H9 (cell line): ENCODE data around the gene GATA6. TPM values are rescaled to one million over a fixed set of nuclear protein-coding genes. Genes with fewer than 3 reads are reported as not detected.

ENCODE experiments used
- DNase-seq: peaks from one replicate; pipeline ENCODE4 v3.0.0-alpha.2; 2017
- H2AFZ ChIP-seq: one replicate; pipeline ENCODE4 v1.6.1; 2013; ENCODE audit warnings: mild to moderate bottlenecking, low read length, control low read depth, moderate library complexity
- H2AK5ac ChIP-seq: 2 replicates; pipeline ENCODE4 v1.6.1; 2013; ENCODE audit warnings: low read length, control low read depth, mixed read lengths; ENCODE audit not compliant: insufficient read length
- H2BK120ac ChIP-seq: one replicate; pipeline ENCODE4 v1.6.1; 2013; ENCODE audit warnings: low read depth, mild to moderate bottlenecking, low read length, control low read depth, inconsistent platforms; ENCODE audit not compliant: poor library complexity, severe bottlenecking
- H2BK12ac ChIP-seq: 2 replicates; pipeline ENCODE4 v1.6.1; 2013; ENCODE audit warnings: low read length, control low read depth, mixed read lengths, low read depth; ENCODE audit not compliant: insufficient read length
- H2BK15ac ChIP-seq: 2 replicates; pipeline ENCODE4 v1.6.1; 2013; ENCODE audit warnings: low read depth, low read length, control low read depth
- H2BK20ac ChIP-seq: one replicate; pipeline ENCODE4 v1.6.1; 2013; ENCODE audit warnings: low read depth, mild to moderate bottlenecking, low read length, control low read depth, inconsistent platforms; ENCODE audit not compliant: poor library complexity, severe bottlenecking
- H2BK5ac ChIP-seq: 2 replicates; pipeline ENCODE4 v1.6.1; 2013; ENCODE audit warnings: low read length, control low read depth, mixed read lengths; ENCODE audit not compliant: insufficient read length
- H3K14ac ChIP-seq: 2 replicates; pipeline ENCODE4 v1.6.1; 2013; ENCODE audit warnings: low read length, control low read depth; ENCODE audit not compliant: insufficient read depth
- H3K18ac ChIP-seq: 2 replicates; pipeline ENCODE4 v1.6.1; 2013; ENCODE audit warnings: low read depth, mild to moderate bottlenecking, mixed read lengths, low read length, control low read depth; ENCODE audit not compliant: insufficient read length
- H3K23ac ChIP-seq: 2 replicates; pipeline ENCODE4 v1.6.1; 2013; ENCODE audit warnings: low read length, control low read depth, mixed read lengths, low read depth; ENCODE audit not compliant: insufficient read length
- H3K23me2 ChIP-seq: 2 replicates; pipeline ENCODE4 v1.6.1; 2013; ENCODE audit warnings: low read depth, mild to moderate bottlenecking, mixed read lengths, low read length, control low read depth; ENCODE audit not compliant: insufficient read length, poor library complexity, severe bottlenecking
- H3K27ac ChIP-seq: 2 replicates; pipeline ENCODE4 v1.5.1; 2013; ENCODE audit warnings: low read length, control low read depth, mixed read lengths, low read depth; ENCODE audit not compliant: insufficient read length
- H3K27me3 ChIP-seq: 2 replicates; pipeline ENCODE4 v1.6.1; 2013; ENCODE audit warnings: low read length, control low read depth, inconsistent platforms; ENCODE audit not compliant: insufficient read depth
- H3K4ac ChIP-seq: 2 replicates; pipeline ENCODE4 v1.6.1; 2013; ENCODE audit warnings: low read depth, mild to moderate bottlenecking, control low read depth, inconsistent platforms, low read length, moderate library complexity
- H3K4me1 ChIP-seq: 2 replicates; pipeline ENCODE4 v1.6.1; 2013; ENCODE audit warnings: low read length, control low read depth, inconsistent platforms; ENCODE audit not compliant: insufficient read depth
- H3K4me2 ChIP-seq: 2 replicates; pipeline ENCODE4 v1.6.1; 2013; ENCODE audit warnings: low read length, control low read depth, mixed read lengths; ENCODE audit not compliant: insufficient read length, insufficient read depth
- H3K56ac ChIP-seq: 2 replicates; pipeline ENCODE4 v1.6.1; 2013; ENCODE audit warnings: low read depth, mild to moderate bottlenecking, mixed read lengths, low read length, control low read depth; ENCODE audit not compliant: insufficient read length
- H3K79me1 ChIP-seq: 2 replicates; pipeline ENCODE4 v1.6.1; 2013; ENCODE audit warnings: low read depth, mild to moderate bottlenecking, moderate library complexity, low read length, control low read depth, inconsistent platforms; ENCODE audit not compliant: insufficient read depth, poor library complexity, severe bottlenecking
- H3K79me2 ChIP-seq: 2 replicates; pipeline ENCODE4 v1.6.1; 2013; ENCODE audit warnings: low read length, control low read depth, inconsistent platforms; ENCODE audit not compliant: insufficient read depth
- H3K9ac ChIP-seq: 2 replicates; pipeline ENCODE4 v1.6.1; 2013; ENCODE audit warnings: low read length, control low read depth, mixed read lengths; ENCODE audit not compliant: insufficient read length; ENCODE audit errors: extremely low read depth
- H3K9me3 ChIP-seq: one replicate; pipeline ENCODE4 v1.6.1; 2013; ENCODE audit warnings: low read depth, low read length, inconsistent platforms; ENCODE audit not compliant: control insufficient read depth
- H3T11ph ChIP-seq: one replicate; pipeline ENCODE4 v1.6.1; 2013; ENCODE audit warnings: mild to moderate bottlenecking, low read length, control low read depth, inconsistent platforms
- H4K20me1 ChIP-seq: one replicate; pipeline ENCODE4 v1.6.1; 2013; ENCODE audit not compliant: control insufficient read depth, insufficient read length, insufficient read depth
- H4K5ac ChIP-seq: 2 replicates; pipeline ENCODE4 v1.6.1; 2013; ENCODE audit warnings: low read depth, mild to moderate bottlenecking, mixed read lengths, low read length, control low read depth; ENCODE audit not compliant: insufficient read length
- H4K8ac ChIP-seq: replicated peaks from 2 replicates; pipeline ENCODE4 v1.6.1; 2013; ENCODE audit warnings: low read length, control low read depth, mixed read lengths, low read depth; ENCODE audit not compliant: insufficient read length
- H4K91ac ChIP-seq: 2 replicates; pipeline ENCODE4 v1.6.1; 2013; ENCODE audit warnings: low read depth, mild to moderate bottlenecking, moderate library complexity, mixed read lengths, low read length, control low read depth; ENCODE audit not compliant: insufficient read length
- H3K27ac Mint-ChIP-seq, 3 experiments: 2 replicates in 2 of 3; 3 replicates in 1 of 3; pipeline ENCODE4 v1.8.0; 2020 to 2021; ENCODE audit warnings: mixed read lengths in 3 of 3, mild to moderate bottlenecking in 1 of 3, moderate library complexity in 1 of 3
- H3K27me3 Mint-ChIP-seq: 2 replicates; pipeline ENCODE4 v1.8.0; 2021; ENCODE audit warnings: low read depth, mild to moderate bottlenecking, moderate library complexity, mixed read lengths
- H3K36me3 Mint-ChIP-seq, 3 experiments: 2 replicates in 2 of 3; 3 replicates in 1 of 3; pipeline ENCODE4 v1.8.0; 2020 to 2021; ENCODE audit warnings: low read depth in 3 of 3, mixed read lengths in 3 of 3; ENCODE audit not compliant: insufficient read depth in 1 of 3
- H3K4me1 Mint-ChIP-seq, 2 experiments: 2 replicates each; pipeline ENCODE4 v1.8.0; 2020; ENCODE audit warnings: mixed read lengths in 2 of 2
- H3K4me3 Mint-ChIP-seq, 2 experiments: 2 replicates in 1 of 2; 3 replicates in 1 of 2; pipeline ENCODE4 v1.8.0; 2020 to 2021; ENCODE audit warnings: mild to moderate bottlenecking in 2 of 2, mixed read lengths in 2 of 2, moderate library complexity in 1 of 2
- H3K9me3 Mint-ChIP-seq, 2 experiments: 2 replicates in 1 of 2; 3 replicates in 1 of 2; pipeline ENCODE4 v1.8.0; 2020; ENCODE audit warnings: mild to moderate bottlenecking in 2 of 2, mixed read lengths in 2 of 2, moderate library complexity in 1 of 2
- WGBS: extraction: QIAGEN DNeasy Blood & Tissue Kit; methylation state at CpG from one replicate; pipeline ENCODE4 v1.1.7; 2013; ENCODE audit warnings: missing lambda C conversion rate, low lambda C conversion rate, mixed read lengths; ENCODE audit not compliant: insufficient read length; ENCODE audit errors: extremely low coverage; 5-methylcytosine and 5-hydroxymethylcytosine counted together
- total RNA-seq: library from RNA; stranded (reverse); gene quantifications from 2 replicates; pipeline ENCODE4 v1.2.1, GENCODE V29; 2021
- TF ChIP-seq, protein P1 (sequence below): fragments of 200-600 bp; sonication (generic); conservative IDR thresholded peaks from 3 replicates; pipeline ENCODE4 v1.8.0; 2021; ENCODE audit warnings: antibody characterized with exemption, mild to moderate bottlenecking

Gene GATA6
- total RNA-seq, 1 experiment from 2014 or later: not detected

DNA sequence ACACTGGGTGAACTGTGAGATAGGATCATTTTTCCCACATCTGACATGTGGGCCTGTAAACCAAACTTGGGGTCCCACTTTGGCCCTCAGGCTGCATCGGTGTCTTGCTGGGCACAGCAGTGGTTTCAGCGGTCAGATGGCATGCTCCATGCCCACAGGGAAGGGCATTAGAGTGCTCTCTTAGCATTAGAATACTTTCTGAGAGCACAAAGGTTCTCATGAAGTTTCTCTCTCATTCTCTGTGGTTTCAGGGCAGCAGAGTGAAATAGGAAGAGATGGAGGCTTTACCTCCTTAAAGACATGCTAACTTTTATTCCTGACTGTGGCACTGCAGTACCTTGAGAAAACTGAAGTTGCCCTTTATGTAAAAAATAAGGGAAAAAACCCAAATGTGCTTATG, 36.6 kb upstream of the GATA6 start:
- no peak overlapping the region for H2BK20ac ChIP-seq
- H3K27me3 ChIP-seq: no peaks in the 10 kb centered on the region
- no peak overlapping the region for H2BK5ac ChIP-seq
- no peak overlapping the region for H2AK5ac ChIP-seq
- H3K4ac ChIP-seq: no peak overlapping the region
- H3K56ac ChIP-seq: no peak overlapping the region
- no peaks in the 10 kb centered on the region for H3K23me2 ChIP-seq
- H2AFZ ChIP-seq: no peak overlapping the region
- Mint-ChIP-seq H3K27ac (no peak overlapping the region), H3K36me3 (no peaks in the 10 kb centered on the region; a peak in 1 of 7 replicates), H3K4me3 (no peak overlapping the region), H3K27me3 (no peaks in the 10 kb centered on the region; the same call in 1 of the 2 replicates), H3K4me1 (peaks cover 0 to 2% of the 10 kb centered on the region in 2 experiments; a peak in 1 of 4 replicates), H3K9me3 (no peaks in the 10 kb centered on the region)
- no peaks in the 10 kb centered on the region for H3K9me3 ChIP-seq
- no CpG with 5 or more reads among the region's 2 CpGs for WGBS
- H3K79me2 ChIP-seq: no peaks in the 10 kb centered on the region
- no peak overlapping the region for H4K91ac ChIP-seq
- no peak overlapping the region for H3T11ph ChIP-seq
- no peak overlapping the region for H3K27ac ChIP-seq
- H2BK15ac ChIP-seq: no peak overlapping the region
- H3K4me2 ChIP-seq: no peak overlapping the region
- H4K20me1 ChIP-seq: no peaks in the 10 kb centered on the region
- no peak overlapping the region for H3K14ac ChIP-seq
- H2BK120ac ChIP-seq: no peak overlapping the region
- DNase-seq: no peak
- H3K79me1 ChIP-seq: no peaks in the 10 kb centered on the region
- no peak overlapping the region for H3K9ac ChIP-seq
- H3K23ac ChIP-seq: no peak overlapping the region
- H4K8ac ChIP-seq: no peak overlapping the region
- no peaks in the 10 kb centered on the region for H3K4me1 ChIP-seq
- TF ChIP-seq, protein P1, sequence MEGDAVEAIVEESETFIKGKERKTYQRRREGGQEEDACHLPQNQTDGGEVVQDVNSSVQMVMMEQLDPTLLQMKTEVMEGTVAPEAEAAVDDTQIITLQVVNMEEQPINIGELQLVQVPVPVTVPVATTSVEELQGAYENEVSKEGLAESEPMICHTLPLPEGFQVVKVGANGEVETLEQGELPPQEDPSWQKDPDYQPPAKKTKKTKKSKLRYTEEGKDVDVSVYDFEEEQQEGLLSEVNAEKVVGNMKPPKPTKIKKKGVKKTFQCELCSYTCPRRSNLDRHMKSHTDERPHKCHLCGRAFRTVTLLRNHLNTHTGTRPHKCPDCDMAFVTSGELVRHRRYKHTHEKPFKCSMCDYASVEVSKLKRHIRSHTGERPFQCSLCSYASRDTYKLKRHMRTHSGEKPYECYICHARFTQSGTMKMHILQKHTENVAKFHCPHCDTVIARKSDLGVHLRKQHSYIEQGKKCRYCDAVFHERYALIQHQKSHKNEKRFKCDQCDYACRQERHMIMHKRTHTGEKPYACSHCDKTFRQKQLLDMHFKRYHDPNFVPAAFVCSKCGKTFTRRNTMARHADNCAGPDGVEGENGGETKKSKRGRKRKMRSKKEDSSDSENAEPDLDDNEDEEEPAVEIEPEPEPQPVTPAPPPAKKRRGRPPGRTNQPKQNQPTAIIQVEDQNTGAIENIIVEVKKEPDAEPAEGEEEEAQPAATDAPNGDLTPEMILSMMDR: no peak
- no peak overlapping the region for H4K5ac ChIP-seq
- H3K18ac ChIP-seq: no peak overlapping the region
- no peak overlapping the region for H2BK12ac ChIP-seq
